ENCODE data around the gene ANKRD63. TPM values are rescaled to one million over a fixed set of nuclear protein-coding genes. Genes with fewer than 3 reads are reported as not detected.

Gene ANKRD63
- total RNA-seq, 1 experiment from 2014 or later, result 0.46 TPM

DNA sequence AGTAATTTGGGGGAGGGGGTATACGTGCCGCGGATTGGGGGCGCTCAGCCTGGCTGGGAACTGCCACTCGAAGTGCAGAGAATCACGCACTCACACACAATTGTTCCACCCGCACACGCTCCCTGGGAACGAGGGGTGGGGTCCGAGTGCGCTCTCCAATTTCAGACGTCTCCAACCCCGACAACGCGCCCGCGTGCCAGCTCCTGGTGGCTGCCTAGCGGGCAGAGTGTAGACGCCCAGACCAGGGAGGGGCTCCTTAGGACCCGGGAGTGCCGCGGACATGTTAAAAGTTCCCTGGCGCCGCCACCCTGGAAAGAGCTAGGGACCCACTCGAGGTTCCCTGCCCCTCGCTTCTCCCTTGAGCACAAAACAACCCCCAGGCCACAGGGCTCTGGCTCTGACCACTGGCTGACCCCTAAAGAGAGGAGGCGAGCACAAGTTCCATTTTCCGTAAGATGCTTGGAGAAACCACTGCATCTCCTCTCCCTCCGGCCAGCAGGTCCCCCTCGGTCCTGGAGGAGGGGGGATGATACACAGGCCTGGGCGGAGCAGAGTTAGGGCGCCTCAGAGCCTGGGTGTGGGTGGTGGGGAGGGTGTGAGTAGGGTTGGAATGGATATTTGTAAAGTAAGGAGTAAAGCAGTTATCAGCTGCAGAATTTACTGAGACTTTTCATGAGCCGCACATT lies 894 bp upstream of the ANKRD63 start:
- no peak overlapping the region for H4K8ac ChIP-seq (replicated peaks; ENCODE audit: insufficient read length, low read depth, low read length)
- H3T11ph ChIP-seq (ENCODE audit: low read length), result no peak overlapping the region
- Mint-ChIP-seq H3K9me3 (no peaks in the 10 kb centered on the region; a peak in 1 of 5 replicates), H3K27me3 (ENCODE audit: low read depth) (peaks cover 84% of the 10 kb centered on the region), H3K4me3 (peak overlapping the region; percentile 39 to 76), H3K36me3 (ENCODE audit: insufficient read depth in 1 of 3, low read depth in 3 of 3) (no peaks in the 10 kb centered on the region; a peak in 2 of 7 replicates), H3K4me1 (peaks cover 38 to 52% of the 10 kb centered on the region in 2 experiments), H3K27ac (no peak overlapping the region)
- H4K5ac ChIP-seq (ENCODE audit: insufficient read length, low read depth, low read length), result no peak overlapping the region
- no peak overlapping the region for H2AK5ac ChIP-seq (ENCODE audit: insufficient read length, low read length)
- H3K27me3 ChIP-seq (ENCODE audit: insufficient read depth, low read length), result peaks cover 37% of the 10 kb centered on the region; the same call in 1 of the 2 replicates
- no CpG with 5 or more reads among the region's 33 CpGs for WGBS (ENCODE audit: extremely low coverage, insufficient read length, low lambda C conversion rate)
- H3K27ac ChIP-seq (ENCODE audit: insufficient read length, low read depth, low read length), result no peak overlapping the region
- no peak overlapping the region for H2BK5ac ChIP-seq (ENCODE audit: insufficient read length, low read length)
- H3K18ac ChIP-seq (ENCODE audit: insufficient read length, low read depth, low read length), result no peak overlapping the region
- H4K91ac ChIP-seq (ENCODE audit: insufficient read length, low read depth, low read length), result no peak overlapping the region
- no peak overlapping the region for H3K4ac ChIP-seq (ENCODE audit: low read depth, low read length)
- H3K9ac ChIP-seq (ENCODE audit: extremely low read depth, insufficient read length, low read length), result no peak overlapping the region
- H2AFZ ChIP-seq (ENCODE audit: low read length), result no peak overlapping the region
- H4K20me1 ChIP-seq (ENCODE audit: control insufficient read depth, insufficient read depth, insufficient read length), result no peaks in the 10 kb centered on the region
- H2BK12ac ChIP-seq (ENCODE audit: insufficient read length, low read depth, low read length), result no peak overlapping the region
- H3K56ac ChIP-seq (ENCODE audit: insufficient read length, low read depth, low read length), result no peak overlapping the region
- H2BK120ac ChIP-seq (ENCODE audit: low read depth, low read length, poor library complexity, severe bottlenecking), result no peak overlapping the region
- H2BK20ac ChIP-seq (ENCODE audit: low read depth, low read length, poor library complexity, severe bottlenecking), result no peak overlapping the region
- H3K4me1 ChIP-seq (ENCODE audit: insufficient read depth, low read length), result peaks cover 3% of the 10 kb centered on the region; the same call in 1 of the 2 replicates
- no peaks in the 10 kb centered on the region for H3K79me1 ChIP-seq (ENCODE audit: insufficient read depth, low read depth, low read length, poor library complexity, severe bottlenecking)
- TF ChIP-seq, protein P1, sequence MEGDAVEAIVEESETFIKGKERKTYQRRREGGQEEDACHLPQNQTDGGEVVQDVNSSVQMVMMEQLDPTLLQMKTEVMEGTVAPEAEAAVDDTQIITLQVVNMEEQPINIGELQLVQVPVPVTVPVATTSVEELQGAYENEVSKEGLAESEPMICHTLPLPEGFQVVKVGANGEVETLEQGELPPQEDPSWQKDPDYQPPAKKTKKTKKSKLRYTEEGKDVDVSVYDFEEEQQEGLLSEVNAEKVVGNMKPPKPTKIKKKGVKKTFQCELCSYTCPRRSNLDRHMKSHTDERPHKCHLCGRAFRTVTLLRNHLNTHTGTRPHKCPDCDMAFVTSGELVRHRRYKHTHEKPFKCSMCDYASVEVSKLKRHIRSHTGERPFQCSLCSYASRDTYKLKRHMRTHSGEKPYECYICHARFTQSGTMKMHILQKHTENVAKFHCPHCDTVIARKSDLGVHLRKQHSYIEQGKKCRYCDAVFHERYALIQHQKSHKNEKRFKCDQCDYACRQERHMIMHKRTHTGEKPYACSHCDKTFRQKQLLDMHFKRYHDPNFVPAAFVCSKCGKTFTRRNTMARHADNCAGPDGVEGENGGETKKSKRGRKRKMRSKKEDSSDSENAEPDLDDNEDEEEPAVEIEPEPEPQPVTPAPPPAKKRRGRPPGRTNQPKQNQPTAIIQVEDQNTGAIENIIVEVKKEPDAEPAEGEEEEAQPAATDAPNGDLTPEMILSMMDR (conservative IDR thresholded peaks at IDR 0.05), result no peak
- H3K9me3 ChIP-seq (ENCODE audit: control insufficient read depth, low read depth, low read length), result no peaks in the 10 kb centered on the region
- peaks cover 10% of the 10 kb centered on the region for H3K23me2 ChIP-seq (ENCODE audit: insufficient read length, low read depth, low read length, poor library complexity, severe bottlenecking)
- H3K23ac ChIP-seq (ENCODE audit: insufficient read length, low read depth, low read length), result no peak overlapping the region
- DNase-seq, result no peak
- no peak overlapping the region for H2BK15ac ChIP-seq (ENCODE audit: low read depth, low read length)
- H3K79me2 ChIP-seq (ENCODE audit: insufficient read depth, low read length), result no peaks in the 10 kb centered on the region
- H3K14ac ChIP-seq (ENCODE audit: insufficient read depth, low read length), result no peak overlapping the region; the same call in 1 of the 2 replicates
- H3K4me2 ChIP-seq (ENCODE audit: insufficient read depth, insufficient read length, low read length), result peak overlapping the region; percentile 41
